Mucosa of descending colon (tissue), 3 donors: ENCODE data around the gene BCLAF1. TPM values are rescaled to one million over a fixed set of nuclear protein-coding genes. Genes with fewer than 3 reads are reported as not detected.
A peak's percentile ranks its signal among the peaks of the same experiment; 100 is the strongest.

Source experiments
- ATAC-seq: fragments of 200-7000 bp; cut with Tn5 transposase; one replicate; pipeline ENCODE4 v1.9.1; 2020; ENCODE audit warnings: mild to moderate bottlenecking, moderate library complexity
- DNase-seq, 3 donors: peaks; one replicate each; pipeline ENCODE4 v3.0.0-alpha.2; 2020
- H3K36me3 ChIP-seq: fragments of 200-600 bp; one replicate; pipeline ENCODE4 v1.8.0; 2021; ENCODE audit warnings: low read depth, mild to moderate bottlenecking
- H3K4me1 ChIP-seq: fragments of 200-600 bp; one replicate; pipeline ENCODE4 v1.8.0; 2021; ENCODE audit warnings: low read depth, mild to moderate bottlenecking
- H3K4me3 ChIP-seq: fragments of 200-600 bp; one replicate; pipeline ENCODE4 v1.8.0; 2021; ENCODE audit warnings: mild to moderate bottlenecking
- H3K9me3 ChIP-seq: fragments of 200-600 bp; one replicate; pipeline ENCODE4 v1.8.0; 2021; ENCODE audit warnings: mild to moderate bottlenecking
- intact Hi-C, 2 donors: fragments of 100-400 bp; cut with DNase I in 1 of 2; cut with micrococcal nuclease in 1 of 2; formaldehyde crosslinking; loops; one replicate each; pipeline versions ENCODE4 v1.11.0 to v1.11.1; 2022; cut with DNase I, micrococcal nuclease
- total RNA-seq, 3 donors: library from RNA; stranded (reverse); fragmentation: NEBNext Ultra II Directional in 2 of 3; extraction: Animal tissue kit (Norgen Biotek cat#: 25700) in 2 of 3; gene quantifications; one replicate each; pipeline versions ENCODE4 v1.2.1 to v1.2.4, GENCODE V29; 2021 to 2023
- TF ChIP-seq, protein P1 (sequence below): fragments of 200-600 bp; IDR thresholded peaks from one replicate; pipeline ENCODE4 v1.8.0; 2022; ENCODE audit warnings: antibody characterized with exemption, mild to moderate bottlenecking
- donor health status: DM: no; HTN: no; CAD: no; lungs with moderate emphysema.
- donor health status: DM: no; HTN: no; CAD: no.
- donor health status: DM: no; HTN: yes; CAD: no.

The BCLAF1 gene
- total RNA-seq, 3 donors from 2014 or later = 111 to 130 (median 123) TPM

DNA sequence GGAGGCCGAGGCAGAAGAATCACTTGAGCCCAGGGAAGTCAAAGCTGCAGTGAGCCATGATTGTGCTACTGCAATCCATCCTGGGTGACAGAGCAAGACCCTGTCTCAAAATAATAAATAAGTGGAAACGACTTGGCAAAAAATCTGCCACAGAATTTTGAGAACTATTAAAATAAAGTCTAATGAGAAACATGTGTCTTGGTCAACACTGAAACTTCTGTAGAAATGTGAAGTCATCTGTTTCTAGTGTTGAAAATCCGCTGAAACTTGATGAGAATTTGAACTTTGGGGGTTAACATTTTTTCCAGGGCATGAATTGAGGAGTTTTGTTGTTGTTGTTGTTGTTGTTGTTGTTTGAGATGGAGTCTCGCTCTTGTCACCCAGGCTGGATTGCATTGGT lies 29.0 kb upstream of the BCLAF1 start:
- no peaks in the 10 kb centered on the region for H3K9me3 ChIP-seq
- H3K4me1 ChIP-seq = no peaks in the 10 kb centered on the region
- H3K36me3 ChIP-seq = no peaks in the 10 kb centered on the region
- TF ChIP-seq, protein P1, sequence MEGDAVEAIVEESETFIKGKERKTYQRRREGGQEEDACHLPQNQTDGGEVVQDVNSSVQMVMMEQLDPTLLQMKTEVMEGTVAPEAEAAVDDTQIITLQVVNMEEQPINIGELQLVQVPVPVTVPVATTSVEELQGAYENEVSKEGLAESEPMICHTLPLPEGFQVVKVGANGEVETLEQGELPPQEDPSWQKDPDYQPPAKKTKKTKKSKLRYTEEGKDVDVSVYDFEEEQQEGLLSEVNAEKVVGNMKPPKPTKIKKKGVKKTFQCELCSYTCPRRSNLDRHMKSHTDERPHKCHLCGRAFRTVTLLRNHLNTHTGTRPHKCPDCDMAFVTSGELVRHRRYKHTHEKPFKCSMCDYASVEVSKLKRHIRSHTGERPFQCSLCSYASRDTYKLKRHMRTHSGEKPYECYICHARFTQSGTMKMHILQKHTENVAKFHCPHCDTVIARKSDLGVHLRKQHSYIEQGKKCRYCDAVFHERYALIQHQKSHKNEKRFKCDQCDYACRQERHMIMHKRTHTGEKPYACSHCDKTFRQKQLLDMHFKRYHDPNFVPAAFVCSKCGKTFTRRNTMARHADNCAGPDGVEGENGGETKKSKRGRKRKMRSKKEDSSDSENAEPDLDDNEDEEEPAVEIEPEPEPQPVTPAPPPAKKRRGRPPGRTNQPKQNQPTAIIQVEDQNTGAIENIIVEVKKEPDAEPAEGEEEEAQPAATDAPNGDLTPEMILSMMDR = no peak
- no peak overlapping the region for H3K4me3 ChIP-seq
- DNase-seq (no peak), ATAC-seq (no peak)
- intact Hi-C loops = no loop called here

DNA sequence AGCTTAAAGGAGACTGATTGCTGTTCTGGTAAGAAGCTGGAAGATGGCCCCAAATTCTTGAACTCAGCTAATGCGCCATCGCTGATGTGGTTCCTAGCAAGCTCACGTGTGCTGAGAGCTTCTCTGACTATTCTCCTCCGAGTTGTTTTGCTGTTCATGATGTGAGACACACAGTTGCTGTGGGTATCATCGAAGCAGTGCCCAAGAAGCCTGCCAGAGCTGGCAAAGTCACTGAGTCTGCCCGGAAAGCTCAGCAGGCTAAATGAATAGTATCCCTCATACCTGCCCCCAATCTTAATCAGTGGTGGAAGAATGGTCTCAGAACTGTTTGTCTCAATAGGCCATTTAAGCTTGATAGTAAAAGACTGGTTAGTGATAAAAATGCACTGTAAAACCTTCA lies 28.3 kb upstream of the BCLAF1 start:
- no peaks in the 10 kb centered on the region for H3K4me1 ChIP-seq
- TF ChIP-seq, protein P1 = no peak
- ATAC-seq = no peak
- H3K4me3 ChIP-seq = no peak overlapping the region
- intact Hi-C loops = no loop called here
- no peaks in the 10 kb centered on the region for H3K9me3 ChIP-seq
- no peak for DNase-seq
- H3K36me3 ChIP-seq = no peaks in the 10 kb centered on the region

DNA sequence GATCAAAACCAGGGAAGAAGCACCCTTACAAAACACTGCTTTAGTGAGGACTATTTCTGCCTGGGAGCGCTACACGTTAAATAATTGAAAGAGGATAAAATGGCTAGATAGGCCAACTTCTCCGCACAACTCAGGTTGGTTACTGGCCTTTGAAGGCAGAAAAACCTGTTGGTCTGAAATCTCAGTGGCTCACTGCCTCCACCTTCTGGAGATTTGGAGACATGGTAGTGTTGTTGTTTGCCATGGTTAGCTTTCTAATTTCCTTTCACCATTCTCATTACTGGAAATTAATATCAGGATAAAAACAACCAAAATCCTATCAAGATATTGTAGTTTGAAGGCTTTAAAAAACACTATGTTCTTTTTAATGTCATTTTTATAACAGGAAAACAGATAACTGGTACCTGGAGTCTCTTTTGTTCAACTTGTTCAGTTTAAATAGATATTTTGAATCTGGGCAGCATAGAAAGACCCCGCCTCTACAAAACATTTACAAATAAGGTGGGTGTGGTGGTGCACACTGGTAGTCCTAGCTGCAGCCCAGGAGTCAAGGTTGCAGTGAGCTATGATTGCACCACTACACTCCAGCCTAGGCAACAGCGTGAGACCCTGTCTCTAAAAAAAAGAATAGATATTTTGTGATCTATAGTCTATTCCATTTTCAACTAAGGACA lies 27.5 kb upstream of the BCLAF1 start:
- no peaks in the 10 kb centered on the region for H3K9me3 ChIP-seq
- intact Hi-C loops = no loop called here
- no peaks in the 10 kb centered on the region for H3K4me1 ChIP-seq
- ATAC-seq (peak; percentile 88), DNase-seq (peak in 1 of 3 donors; percentile 74)
- H3K4me3 ChIP-seq = no peak overlapping the region
- no peaks in the 10 kb centered on the region for H3K36me3 ChIP-seq
- TF ChIP-seq, protein P1 = peak; percentile 56

DNA sequence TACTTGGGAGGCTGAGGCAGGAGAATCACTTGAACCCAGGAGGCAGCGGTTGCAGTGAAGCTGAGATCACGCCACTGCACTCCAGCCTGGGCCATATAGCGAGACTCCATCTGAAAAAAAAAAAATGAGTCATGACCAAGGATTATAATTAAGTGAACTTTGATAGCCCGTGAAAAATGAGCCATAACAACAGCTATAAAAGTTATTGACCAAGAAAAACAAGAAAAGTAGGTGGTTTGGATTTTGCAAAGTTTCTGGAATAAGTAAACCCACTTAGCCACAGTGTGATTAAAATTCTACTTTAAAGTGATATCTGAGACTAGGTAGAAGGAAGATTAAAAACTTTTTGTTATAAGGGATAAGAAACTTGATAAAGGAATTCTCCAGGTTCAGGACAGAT lies 25.9 kb upstream of the BCLAF1 start:
- TF ChIP-seq, protein P1 = no peak
- Histone ChIP-seq H3K36me3 (no peaks in the 10 kb centered on the region), H3K9me3 (no peaks in the 10 kb centered on the region), H3K4me1 (no peaks in the 10 kb centered on the region), H3K4me3 (no peak overlapping the region)
- no peak for DNase-seq
- intact Hi-C loops = no loop called here
- ATAC-seq = peak; percentile 31

DNA sequence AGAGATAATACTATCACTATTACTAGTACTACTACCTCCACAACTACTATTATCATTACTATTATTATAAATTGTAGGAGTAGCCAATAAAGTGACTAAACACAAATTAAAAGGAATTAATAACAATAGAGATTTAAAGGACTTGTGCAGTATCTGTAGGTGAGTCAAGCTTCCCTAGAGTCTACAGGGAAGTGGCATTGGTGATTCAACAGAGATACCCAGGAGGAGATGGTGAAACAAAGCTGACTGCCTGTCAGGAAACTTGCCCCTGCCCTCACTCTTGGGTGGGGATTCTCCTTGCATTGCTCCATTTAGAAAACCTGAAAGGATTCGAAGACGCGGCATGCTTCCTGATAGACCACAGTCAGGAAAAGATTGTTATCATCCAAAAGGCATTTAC lies 23.3 kb upstream of the BCLAF1 start:
- no peaks in the 10 kb centered on the region for H3K4me1 ChIP-seq
- no peaks in the 10 kb centered on the region for H3K36me3 ChIP-seq
- DNase-seq (no peak), ATAC-seq (no peak)
- intact Hi-C loops = no loop called here
- no peak overlapping the region for H3K4me3 ChIP-seq
- H3K9me3 ChIP-seq = no peaks in the 10 kb centered on the region
- TF ChIP-seq, protein P1 = no peak
